GM19452 (cell line): ENCODE measurements around the gene PDYN.

ENCODE experiments used
- ATAC-seq: cut with Tn5 transposase; IDR thresholded peaks from one replicate; pipeline ENCODE4 v1.9.1; 2021; ENCODE audit not compliant: unreplicated experiment

Gene PDYN

DNA sequence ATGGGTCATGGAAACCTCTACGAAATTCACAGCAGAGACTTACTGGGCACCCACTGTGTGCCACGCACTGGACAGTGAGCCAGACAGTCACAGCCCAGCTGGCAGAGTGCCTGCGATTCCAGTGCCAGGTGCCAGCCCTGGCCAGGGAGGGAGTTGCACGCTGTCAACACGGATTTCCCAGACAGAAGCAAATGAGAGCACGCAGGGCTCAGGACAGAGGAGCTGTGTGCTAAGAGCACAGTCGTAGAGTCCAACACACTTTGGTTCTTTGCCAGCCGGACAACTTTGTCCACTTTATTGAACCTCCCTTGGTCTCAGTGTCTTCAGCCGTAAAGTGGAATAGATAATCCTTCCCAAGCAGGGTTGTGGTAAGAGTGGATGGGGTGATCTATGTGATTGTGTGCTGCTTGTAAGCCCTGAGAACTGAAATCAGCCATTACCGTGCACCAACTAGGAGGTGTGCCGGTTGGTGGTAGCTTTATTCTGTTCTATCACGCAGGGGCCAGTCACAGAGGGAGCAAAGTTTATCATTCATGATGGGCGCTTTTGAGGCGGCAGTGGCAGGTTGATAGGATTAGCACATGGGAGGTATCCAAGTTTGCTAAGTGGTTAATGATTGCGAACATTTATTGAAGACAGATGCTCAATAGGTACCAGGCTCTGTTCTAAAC, 58.0 kb downstream of the PDYN start:
- no peak for ATAC-seq

DNA sequence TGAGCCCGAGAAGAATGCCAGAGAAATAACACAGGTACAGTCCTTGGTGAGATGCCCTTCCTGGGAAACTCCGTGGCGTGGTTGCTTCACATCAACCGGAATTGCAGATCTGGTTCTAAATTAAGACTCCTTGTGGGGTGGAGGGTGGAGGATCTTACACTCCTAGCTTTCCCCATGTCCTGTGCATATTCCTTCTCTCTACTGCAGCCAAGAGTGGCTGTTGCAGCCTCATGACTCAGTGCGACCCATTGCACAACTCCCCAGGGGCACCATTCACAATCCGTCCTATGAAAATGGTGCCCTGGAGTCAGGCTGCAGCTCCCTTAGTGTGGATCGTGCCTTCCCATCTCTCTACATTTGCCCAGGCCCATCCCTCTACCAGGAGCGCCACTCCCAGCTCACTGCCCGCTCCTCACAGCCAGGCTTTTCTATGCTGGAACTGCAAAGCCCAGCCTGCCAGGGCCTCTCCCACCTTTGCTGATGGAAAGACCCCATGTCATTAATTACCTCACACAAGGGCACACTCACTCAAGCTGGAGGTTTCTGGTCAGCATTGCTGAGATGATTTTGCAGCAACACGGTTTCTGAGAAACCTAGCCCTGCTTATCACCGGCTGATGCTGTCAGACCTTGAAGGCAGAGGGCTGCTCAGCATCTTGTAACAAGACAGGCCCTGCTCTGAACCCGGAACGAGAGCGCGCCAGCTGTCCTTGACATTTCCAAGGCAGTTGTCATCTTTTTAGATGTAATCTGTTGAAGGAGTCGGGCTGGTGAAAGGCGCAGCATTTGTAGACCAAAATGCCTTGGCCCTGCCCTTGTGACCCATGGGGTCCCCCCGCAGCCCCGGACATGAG, 58.9 kb downstream of the PDYN start:
- ATAC-seq: no peak

DNA sequence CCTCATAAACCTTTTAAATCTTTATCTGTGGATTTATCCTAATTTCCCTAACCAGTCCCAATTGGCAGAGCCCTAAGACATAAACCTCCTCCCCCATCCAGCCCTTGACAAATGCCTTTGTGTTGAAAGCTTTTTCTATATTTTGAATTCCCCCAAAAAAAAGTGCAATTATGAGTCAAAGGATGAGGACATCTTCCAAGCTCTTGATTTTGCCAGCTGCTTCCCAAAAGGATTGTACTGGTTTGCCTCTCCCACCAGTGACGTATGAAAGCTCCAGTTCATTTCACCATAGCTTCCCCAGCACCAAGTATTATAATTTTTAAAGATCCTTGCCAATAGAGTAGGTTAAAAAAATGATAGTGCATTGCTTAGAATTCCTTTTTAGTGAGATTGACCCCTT, 59.7 kb downstream of the PDYN start:
- no peak for ATAC-seq

DNA sequence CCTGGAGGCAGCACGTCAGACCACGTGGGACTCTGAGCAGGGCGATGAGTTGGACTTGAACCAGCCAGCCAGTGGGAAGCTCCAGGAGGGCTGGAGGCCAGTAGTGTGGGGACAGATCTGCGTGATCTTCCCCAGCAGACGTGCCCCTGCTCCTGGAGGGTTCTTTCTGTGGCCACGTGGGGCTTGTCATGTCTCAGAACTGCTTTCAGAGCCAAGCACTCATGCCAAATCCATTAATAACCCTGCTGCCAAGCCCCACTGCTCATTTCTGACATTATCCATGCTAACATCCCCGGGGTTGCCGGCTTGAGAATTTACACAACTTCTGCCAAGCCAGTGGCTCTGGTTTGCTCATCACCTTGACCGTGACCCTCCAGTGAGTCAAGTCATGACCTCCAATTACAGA, 60.4 kb downstream of the PDYN start:
- ATAC-seq: no peak

DNA sequence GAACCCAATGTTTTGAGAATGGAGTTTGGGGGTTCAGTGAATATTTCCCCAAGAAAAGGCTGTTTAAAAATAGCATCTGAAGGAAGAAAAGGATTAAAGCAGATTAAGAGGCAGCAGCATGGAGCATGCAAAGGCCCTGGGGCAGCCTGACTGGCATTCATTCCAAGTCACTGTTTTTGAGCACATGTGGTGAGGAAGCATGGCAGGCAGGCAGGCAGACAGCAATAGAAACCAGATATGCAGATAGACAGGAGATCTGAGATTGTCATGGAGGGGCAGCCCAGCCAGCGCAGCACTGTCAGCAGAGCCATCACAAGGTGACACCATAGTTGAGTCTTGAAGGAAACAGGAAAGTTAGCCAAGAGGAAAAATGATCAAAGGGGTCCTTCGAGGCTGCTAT, 60.9 kb downstream of the PDYN start:
- ATAC-seq: no peak

DNA sequence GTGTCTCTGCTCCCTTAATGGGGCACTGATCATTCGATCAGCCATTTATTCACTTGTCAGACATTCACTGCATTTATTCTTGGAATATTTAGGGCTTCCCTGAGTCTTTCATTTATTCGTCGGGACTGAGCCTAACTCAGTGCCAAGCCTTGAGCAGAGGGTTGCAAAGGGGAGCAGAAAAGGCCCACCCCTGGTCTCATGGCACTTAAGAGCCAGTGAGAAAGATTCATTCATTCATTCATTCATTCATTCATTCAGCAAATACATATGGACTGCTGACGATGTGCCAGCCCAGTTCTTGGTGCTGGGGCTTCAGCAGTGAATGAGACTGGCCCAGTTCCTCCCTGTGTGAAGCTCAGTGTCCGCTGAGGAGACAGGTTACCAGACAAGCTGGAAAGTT, 62.0 kb downstream of the PDYN start:
- ATAC-seq: no peak

DNA sequence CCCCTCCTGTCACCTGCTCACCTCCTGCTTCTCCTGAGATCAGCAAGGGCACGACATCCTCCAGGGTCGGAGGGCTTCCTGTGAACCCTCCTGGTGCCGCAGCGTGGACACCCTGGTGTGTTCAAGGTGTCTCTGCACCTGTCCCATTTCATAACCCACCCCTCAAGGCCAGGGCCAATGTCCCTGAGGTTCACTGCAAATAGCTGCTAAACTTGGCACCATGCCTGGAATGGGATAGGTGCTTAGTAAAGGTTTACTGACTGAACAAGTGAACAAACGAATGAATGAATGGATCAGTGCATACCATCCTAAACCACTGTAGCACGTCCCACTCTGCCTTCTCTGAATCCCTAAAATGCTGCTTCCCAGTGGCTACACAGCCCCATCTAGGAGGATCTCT, 63.7 kb downstream of the PDYN start:
- no peak for ATAC-seq

DNA sequence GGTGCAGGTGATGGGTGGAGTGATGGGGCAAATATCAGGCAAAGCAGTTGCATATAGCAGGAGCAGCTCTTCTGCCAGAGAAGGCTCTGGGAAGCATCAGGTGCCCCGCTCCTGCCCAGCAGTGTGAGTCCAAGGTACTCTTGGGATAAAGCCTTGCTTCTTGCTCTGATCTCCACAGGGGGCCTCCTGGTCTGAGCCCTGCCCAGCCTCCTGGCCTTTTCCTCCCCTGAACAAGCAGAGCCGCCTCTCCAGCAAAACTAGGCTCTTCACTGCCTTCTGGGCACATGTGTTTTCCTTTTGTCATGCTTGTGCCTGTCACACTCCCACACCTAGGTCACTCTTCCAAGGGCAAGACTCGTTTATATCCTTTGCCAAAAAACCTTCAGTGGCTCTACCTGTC, 64.4 kb downstream of the PDYN start:
- no peak for ATAC-seq

DNA sequence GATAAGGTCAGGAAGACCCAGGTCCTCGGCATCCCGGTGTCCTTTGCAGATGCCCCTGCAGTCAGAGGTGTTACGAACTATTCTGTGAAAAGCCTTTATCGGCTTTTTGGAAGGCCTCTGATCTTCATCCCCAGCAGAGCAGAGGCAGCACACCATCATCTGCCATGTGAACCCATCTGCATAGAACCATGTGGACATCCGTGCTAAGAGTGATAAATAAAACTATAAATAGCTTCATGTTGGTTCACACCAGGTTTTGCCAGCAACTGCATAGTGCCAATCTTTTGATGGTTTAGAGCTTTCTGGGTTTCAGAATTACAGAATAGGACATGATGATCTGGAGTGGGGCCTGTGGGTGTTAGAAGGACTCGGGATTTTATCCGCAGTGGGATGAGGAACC, 65.1 kb downstream of the PDYN start:
- ATAC-seq: no peak
